Erythroblast (primary cell): ENCODE results near the gene EEF1E1.

Experiments used
- GATA1 ChIP-seq: IDR thresholded peaks from 2 replicates; pipeline ENCODE4 v1.6.1; 2011; ENCODE audit warnings: low read depth, mild to moderate bottlenecking, control low read depth, low read length, moderate library complexity
- POLR2A ChIP-seq: IDR thresholded peaks from 2 replicates; pipeline ENCODE4 v1.6.1; 2011; ENCODE audit warnings: mild to moderate bottlenecking, low read length

- TF ChIP-seq POLR2A (no peak), GATA1 (no peak)
These were observed 29.0 kb upstream of the EEF1E1 start for GRCh38 chr6:8131265-8131897.
